HG03139 (cell line): Measurements from ENCODE around the gene ERVH48-1.
"Not testable (repeated sequence)": the region's sequence is repeated elsewhere in the genome, so short reads cannot be mapped to it uniquely, and the experiment has no call there.

Experiments
- ATAC-seq: cut with Tn5 transposase; IDR thresholded peaks from one replicate; pipeline ENCODE4 v1.9.1; 2021; ENCODE audit not compliant: unreplicated experiment

ERVH48-1 gene

GRCh38 chr21:42925114-42925926 lies at the start of gene ERVH48-1:
Gene ERVH48-1, minus strand, starts transcription at chr21:42925630. Its CDS starts 6,624 bp downstream, at chr21:42919006.
- ATAC-seq, result no peak

DNA sequence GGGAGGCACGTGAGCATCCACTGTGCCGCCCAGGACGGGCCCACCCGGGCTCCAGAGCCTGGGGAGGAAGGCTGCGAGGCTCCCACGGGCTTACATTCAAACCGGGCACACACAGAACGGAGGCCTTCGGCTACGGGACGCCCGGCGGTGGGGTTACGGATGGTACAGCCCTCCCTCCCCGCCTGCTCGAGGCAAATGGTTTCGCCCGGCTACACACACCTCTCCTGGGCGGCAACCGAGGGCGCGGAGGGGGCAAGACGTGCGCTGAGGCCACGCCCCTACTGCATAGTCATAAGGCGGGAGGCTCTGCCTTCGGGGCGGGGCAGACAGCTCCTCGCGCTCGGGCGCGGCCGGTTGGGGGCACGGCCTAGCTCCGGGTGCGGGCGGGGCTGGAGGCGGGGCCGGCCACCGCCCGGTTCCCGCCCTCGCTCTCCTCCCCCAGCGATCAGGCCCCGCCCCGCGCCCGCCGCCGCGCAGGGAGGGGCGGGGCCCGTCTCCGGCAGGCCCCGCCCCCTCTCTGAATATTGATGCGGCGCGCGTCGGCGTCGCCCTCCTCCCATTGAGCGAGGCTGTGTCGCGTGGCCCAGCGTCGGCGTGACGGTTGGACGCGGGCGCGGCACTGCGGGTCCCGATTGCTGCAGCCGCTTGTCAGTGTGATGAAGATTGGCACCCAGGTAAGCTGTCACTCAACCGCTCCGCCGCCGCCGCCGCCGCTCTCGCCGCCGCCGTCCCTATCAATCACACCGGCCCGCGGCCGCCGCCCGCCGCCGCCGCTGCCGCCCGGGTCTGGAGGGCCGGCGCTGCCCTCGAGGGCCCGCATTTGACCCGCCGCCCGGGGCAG lies 48.8 kb upstream of the ERVH48-1 start, which contains the start of gene PKNOX1:
Gene PKNOX1, plus strand, starts transcription at position 572 of the 841 bp plus-strand sequence. CDS start 29,820 bp downstream, outside the sequence.
- ATAC-seq, result peak; percentile 80

DNA sequence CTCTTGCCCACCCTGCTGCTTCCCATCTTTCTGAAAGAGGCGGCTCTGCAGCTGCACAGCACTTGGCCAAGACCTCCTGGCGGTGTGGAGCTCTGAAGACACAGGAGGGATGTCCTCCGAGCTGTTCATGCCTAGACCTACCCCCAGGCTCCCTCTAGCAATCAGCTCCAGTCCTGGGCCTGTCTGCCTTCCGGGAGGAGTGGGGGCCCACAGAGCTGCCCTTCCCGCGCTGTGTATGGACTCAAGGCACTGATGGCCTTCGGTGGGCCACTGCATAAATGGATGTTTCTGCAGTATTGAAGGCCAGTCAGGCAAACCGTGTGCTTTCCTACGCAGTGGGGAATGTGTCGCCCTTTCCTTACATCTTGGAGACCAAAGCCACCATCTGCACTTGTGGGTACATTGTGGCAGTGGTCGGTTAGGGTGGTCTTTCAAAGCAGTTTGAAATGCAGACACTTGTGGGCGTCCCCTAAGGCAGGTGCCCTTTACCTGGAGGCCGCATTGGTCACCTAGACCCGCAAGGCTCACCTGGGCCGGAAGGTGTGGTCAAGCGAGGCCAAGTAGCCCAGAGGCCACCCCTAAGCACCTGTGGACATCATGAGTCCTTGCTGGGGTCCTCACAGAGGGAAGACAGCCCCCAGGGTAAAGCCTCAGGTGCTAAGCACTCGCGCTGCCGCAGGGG lies 48.0 kb upstream of the ERVH48-1 start:
- ATAC-seq, result no peak

- no peak for ATAC-seq
These were observed 46.5 kb upstream of the ERVH48-1 start for GRCh38 chr21:42971897-42972275.

- no peak for ATAC-seq
These were observed 45.7 kb upstream of the ERVH48-1 start for GRCh38 chr21:42970946-42971653.

DNA sequence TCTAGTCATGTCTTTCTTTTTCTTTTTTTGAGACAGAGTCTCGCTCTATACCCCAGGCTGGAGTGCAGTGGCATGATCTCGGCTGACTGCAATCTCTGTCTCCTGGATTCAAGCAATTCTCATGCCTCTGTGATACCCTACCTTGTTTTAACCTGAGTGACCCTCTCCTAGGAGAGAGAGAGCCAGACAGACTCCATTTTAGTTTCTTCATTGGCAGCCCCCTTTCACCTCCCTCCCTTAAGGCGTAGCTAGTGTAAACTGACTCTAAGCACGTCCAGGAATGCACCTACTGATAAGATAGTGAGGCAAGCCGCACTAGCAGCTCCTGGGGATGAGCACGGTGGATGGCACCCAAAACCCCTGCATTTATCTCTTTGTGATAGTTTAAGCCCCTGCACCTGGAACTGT lies 43.8 kb upstream of the ERVH48-1 start:
- no peak for ATAC-seq

GRCh38 chr21:42967616-42968015 lies 42.2 kb upstream of the ERVH48-1 start:
- not testable (repeated sequence) for ATAC-seq

DNA sequence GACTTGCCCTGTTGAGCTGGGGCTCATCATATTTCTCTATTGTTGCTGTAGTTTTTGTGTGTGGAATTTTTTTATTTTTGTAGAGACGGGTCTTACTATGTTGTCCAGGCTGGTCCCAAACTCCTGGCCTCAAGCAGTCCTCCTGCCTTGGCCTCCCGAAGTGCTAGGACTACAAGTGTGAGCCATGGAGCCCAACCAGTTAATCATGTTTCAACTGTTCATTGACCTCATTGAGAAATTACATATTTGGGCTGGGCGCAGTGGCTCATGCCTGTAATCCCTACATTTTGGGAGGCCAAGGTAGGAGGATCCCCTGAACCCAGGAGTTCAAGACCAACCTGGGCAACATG lies 39.8 kb upstream of the ERVH48-1 start:
- ATAC-seq, result no peak

DNA sequence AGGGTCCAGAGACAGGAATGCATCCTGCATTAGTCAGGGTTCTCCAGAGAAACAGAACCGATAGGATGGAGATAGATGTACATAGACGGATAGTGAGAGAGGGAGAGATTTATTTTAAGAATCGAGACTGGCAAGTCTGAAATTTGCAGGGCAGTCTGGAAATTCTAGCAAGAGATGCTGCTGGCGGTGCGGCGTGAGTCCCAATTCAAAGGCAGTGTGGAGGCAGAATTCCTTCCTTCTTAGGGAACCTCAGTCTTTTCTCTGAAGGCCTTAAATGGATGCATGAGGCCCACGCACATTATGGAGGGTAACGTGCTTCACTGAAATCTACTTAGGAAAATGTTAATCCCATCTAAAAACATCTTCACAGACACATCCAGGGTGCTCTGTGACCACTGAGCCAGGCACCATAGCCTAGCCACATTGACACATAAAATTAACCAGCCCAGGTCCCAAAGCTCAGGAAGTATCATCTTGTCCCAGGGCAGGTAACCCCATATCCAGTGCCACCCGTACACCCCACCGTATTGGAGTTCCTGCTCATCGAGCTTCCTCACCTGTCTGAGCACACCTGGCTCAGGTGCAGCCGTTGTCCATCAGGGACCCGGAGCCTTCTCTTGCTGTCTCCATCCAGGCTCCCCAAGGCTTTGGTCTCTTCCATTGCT lies 39.2 kb upstream of the ERVH48-1 start:
- ATAC-seq, result no peak

DNA sequence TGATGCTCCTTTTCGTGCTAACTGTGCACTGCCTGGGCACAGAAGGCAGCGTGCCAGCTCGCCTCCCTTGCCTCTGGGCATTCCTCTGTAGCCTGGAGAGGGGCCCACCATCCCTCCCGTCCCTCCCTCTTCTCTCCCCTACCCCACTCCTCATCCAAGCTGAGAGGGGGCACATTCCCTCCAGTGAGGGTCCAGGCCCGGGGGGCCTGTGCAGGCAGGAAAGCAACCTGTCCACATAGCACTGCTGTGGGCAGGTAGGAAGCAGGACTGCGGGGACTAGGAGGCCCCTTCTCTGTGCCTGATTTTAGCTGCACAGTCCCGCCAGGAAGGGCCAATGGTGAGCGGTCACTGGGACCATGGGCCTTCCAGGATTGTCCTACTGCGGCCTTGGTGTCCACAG lies 38.7 kb upstream of the ERVH48-1 start:
- no peak for ATAC-seq

- no peak for ATAC-seq
These were observed 37.1 kb upstream of the ERVH48-1 start for GRCh38 chr21:42962380-42963007.

DNA sequence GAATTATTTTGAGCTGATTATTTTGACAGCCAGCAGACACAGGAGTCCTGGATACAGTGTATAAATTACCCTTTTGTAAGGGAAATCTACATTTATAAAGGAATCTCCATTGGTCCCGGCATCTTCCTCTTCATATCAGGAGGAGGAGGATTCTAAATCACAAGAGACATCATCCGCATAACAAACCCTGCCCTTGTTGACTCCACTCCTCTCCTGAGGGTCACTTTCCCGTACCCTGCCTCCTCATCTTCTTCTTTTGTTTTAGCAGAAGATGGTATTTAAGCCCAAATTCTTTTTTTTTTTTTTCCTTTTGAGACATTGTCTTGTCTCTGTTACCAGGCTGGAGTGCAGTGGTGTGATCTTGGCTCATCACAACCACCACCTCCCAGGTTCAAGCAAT lies 34.3 kb upstream of the ERVH48-1 start:
- no peak for ATAC-seq

- ATAC-seq, result not testable (repeated sequence)
These were observed 32.7 kb upstream of the ERVH48-1 start for GRCh38 chr21:42958122-42958521.

GRCh38 chr21:42956824-42957630 lies 31.6 kb upstream of the ERVH48-1 start:
- ATAC-seq, result peak; percentile 99

GRCh38 chr21:42951193-42951592 lies 25.8 kb upstream of the ERVH48-1 start:
- not testable (repeated sequence) for ATAC-seq

- not testable (repeated sequence) for ATAC-seq
These were observed 23.8 kb upstream of the ERVH48-1 start for GRCh38 chr21:42949094-42949755.

GRCh38 chr21:42942244-42942643 lies 16.8 kb upstream of the ERVH48-1 start:
- no peak for ATAC-seq

GRCh38 chr21:42941696-42942085 lies 16.3 kb upstream of the ERVH48-1 start:
- no peak for ATAC-seq
